Stimulated activated CD4-positive, alpha-beta T cell treated with anti-CD3 and anti-CD28 coated beads, Interleukin-4, amount 100 ng/mL, for 48 hours (primary cell): ENCODE data around the gene MARCHF9.
"Not testable (repeated sequence)": the region's sequence is repeated elsewhere in the genome, so short reads cannot be mapped to it uniquely, and the experiment has no call there.

Source experiments
- DNase-seq, 2 donors: peaks; one replicate each; pipeline ENCODE4 v3.0.0-alpha.2; 2020; ENCODE audit warnings: low read depth in 2 of 2

Gene MARCHF9

GRCh38 chr12:57769594-57769993 is 14.7 kb downstream of the MARCHF9 start:
- no peak for DNase-seq

- no peak for DNase-seq
Measured at GRCh38 chr12:57770734-57771133, 15.8 kb downstream of the MARCHF9 start.

- DNase-seq, result peak; percentile 80 to 92
Measured at GRCh38 chr12:57771236-57771872, 16.5 kb downstream of the MARCHF9 start.

GRCh38 chr12:57771873-57772428 is 17.0 kb downstream of the MARCHF9 start, which contains the start of gene METTL1:
Gene METTL1 (minus strand): TSS chr12:57772105. CDS start chr12:57772083, 22 bp downstream.
- peak; percentile 86 to 92 for DNase-seq

GRCh38 chr12:57772429-57773322 is 17.8 kb downstream of the MARCHF9 start, which contains the start of gene EEF1AKMT3:
Gene EEF1AKMT3 (plus strand): TSS chr12:57772614. CDS start chr12:57772725, 111 bp downstream.
- DNase-seq, result no peak

GRCh38 chr12:57774634-57775033 is 19.7 kb downstream of the MARCHF9 start:
- DNase-seq, result not testable (repeated sequence)

GRCh38 chr12:57775044-57775443 is 20.1 kb downstream of the MARCHF9 start:
- no peak for DNase-seq

- DNase-seq, result no peak
Measured at GRCh38 chr12:57775563-57776246, 20.8 kb downstream of the MARCHF9 start.

- no peak for DNase-seq
Measured at GRCh38 chr12:57776247-57776587, 21.3 kb downstream of the MARCHF9 start.

GRCh38 chr12:57777367-57777766 is 22.5 kb downstream of the MARCHF9 start:
- DNase-seq, result no peak

GRCh38 chr12:57777911-57778310 is 23.0 kb downstream of the MARCHF9 start:
- DNase-seq, result no peak

- no peak for DNase-seq
Measured at GRCh38 chr12:57779736-57780135, 24.8 kb downstream of the MARCHF9 start.

- no peak for DNase-seq
Measured at GRCh38 chr12:57780284-57780897, 25.5 kb downstream of the MARCHF9 start.

GRCh38 chr12:57781244-57781643 is 26.3 kb downstream of the MARCHF9 start:
- DNase-seq, result no peak

GRCh38 chr12:57781801-57782200 is 26.9 kb downstream of the MARCHF9 start:
- no peak for DNase-seq

- no peak for DNase-seq
Measured at GRCh38 chr12:57782243-57782607, 27.3 kb downstream of the MARCHF9 start.

- peak; percentile 96 to 98 for DNase-seq
Measured at GRCh38 chr12:57782608-57783465, 27.9 kb downstream of the MARCHF9 start, which contains the start of gene TSFM. Gene TSFM (plus strand): TSS chr12:57782787. CDS start chr12:57782802, 15 bp downstream.

- no peak for DNase-seq
Measured at GRCh38 chr12:57783466-57783801, 28.5 kb downstream of the MARCHF9 start.

GRCh38 chr12:57783861-57784260 is 29.0 kb downstream of the MARCHF9 start:
- no peak for DNase-seq

GRCh38 chr12:57793920-57794319 is 39.0 kb downstream of the MARCHF9 start:
- no peak for DNase-seq

- no peak for DNase-seq
Measured at GRCh38 chr12:57795354-57795753, 40.5 kb downstream of the MARCHF9 start.
